Cardiac muscle cell (in vitro differentiated cells and primary cell): ENCODE data around the gene AGR3. TPM values are rescaled to one million over a fixed set of nuclear protein-coding genes. Genes with fewer than 3 reads are reported as not detected.

Source experiments
- DNase-seq, 2 donors: peaks; one replicate each; pipeline versions ENCODE4 v3.0.0 to v3.0.0-alpha.2; 2010 to 2017; ENCODE audit warnings: low read depth in 1 of 2, low spot score in 1 of 2
- H3K27ac ChIP-seq: fragments of 200-600 bp; sonication (generic); 2 replicates; pipeline ENCODE4 v1.5.1; 2016
- H3K27me3 ChIP-seq: fragments of 200-600 bp; sonication (generic); 2 replicates; pipeline ENCODE4 v1.6.0; 2016; ENCODE audit warnings: control low read depth
- H3K36me3 ChIP-seq: fragments of 200-600 bp; sonication (generic); 2 replicates; pipeline ENCODE4 v1.5.1; 2016; ENCODE audit warnings: control low read depth
- H3K4me1 ChIP-seq: fragments of 200-600 bp; sonication (generic); 2 replicates; pipeline ENCODE4 v1.8.1; 2017; ENCODE audit warnings: low read depth, mild to moderate bottlenecking, mixed run types
- H3K4me3 ChIP-seq: fragments of 200-600 bp; sonication (generic); 2 replicates; pipeline ENCODE4 v1.5.1; 2016; ENCODE audit warnings: mild to moderate bottlenecking
- H3K9me3 ChIP-seq: fragments of 200-600 bp; sonication (generic); 2 replicates; pipeline ENCODE4 v1.5.1; 2017; ENCODE audit warnings: low read depth, mild to moderate bottlenecking, control low read depth
- polyA plus RNA-seq: library from polyadenylated mRNA; unstranded; fragments of >200 nt; fragmentation: Nextera tagmentation; extraction: Ambion mirVana; gene quantifications from 2 replicates; pipeline ENCODE4 v1.2.1, GENCODE V29; 2016
- total RNA-seq: library from RNA; depleted of rRNA; stranded (reverse); fragments of >200 nt; gene quantifications from 2 replicates; pipeline ENCODE4 v1.2.3, GENCODE V29; 2016
- TF ChIP-seq, protein P1 (sequence below): IDR thresholded peaks from 2 replicates; pipeline ENCODE4 v1.5.1; 2012; ENCODE audit warnings: low read depth, mild to moderate bottlenecking, low read length

AGR3 gene
- total RNA-seq (not detected in 2 replicates), polyA plus RNA-seq (not detected in 2 replicates)

DNA sequence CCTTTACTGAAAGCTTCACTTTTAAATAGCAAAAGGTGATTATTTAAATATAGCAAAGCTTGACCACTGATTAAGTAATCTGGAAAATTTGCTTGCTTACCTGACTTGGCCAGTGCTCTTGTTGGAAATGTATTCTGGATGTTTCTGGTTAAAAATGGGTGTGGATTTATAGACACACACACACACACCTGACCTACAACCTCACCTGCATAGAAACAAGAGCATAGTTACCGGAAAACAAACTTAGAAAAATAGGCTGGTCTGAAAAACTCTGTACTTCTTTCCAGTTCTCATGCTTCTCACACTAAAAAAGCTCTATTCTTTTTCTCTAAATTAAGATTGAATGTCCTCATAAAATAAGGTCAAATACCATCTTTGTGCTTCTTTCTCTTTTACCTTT, at the start of gene AGR3:
TSS of gene AGR3 (minus strand) at position 140 of the 400 bp plus-strand sequence. CDS start 3,365 bp downstream, outside the sequence.
- no peak within 1 kb of the TSS for H3K4me3 ChIP-seq
- H3K9me3 ChIP-seq, result no peaks in the 10 kb centered on the region
- H3K27ac ChIP-seq, result no peak within 1 kb of the TSS
- TF ChIP-seq, protein P1, sequence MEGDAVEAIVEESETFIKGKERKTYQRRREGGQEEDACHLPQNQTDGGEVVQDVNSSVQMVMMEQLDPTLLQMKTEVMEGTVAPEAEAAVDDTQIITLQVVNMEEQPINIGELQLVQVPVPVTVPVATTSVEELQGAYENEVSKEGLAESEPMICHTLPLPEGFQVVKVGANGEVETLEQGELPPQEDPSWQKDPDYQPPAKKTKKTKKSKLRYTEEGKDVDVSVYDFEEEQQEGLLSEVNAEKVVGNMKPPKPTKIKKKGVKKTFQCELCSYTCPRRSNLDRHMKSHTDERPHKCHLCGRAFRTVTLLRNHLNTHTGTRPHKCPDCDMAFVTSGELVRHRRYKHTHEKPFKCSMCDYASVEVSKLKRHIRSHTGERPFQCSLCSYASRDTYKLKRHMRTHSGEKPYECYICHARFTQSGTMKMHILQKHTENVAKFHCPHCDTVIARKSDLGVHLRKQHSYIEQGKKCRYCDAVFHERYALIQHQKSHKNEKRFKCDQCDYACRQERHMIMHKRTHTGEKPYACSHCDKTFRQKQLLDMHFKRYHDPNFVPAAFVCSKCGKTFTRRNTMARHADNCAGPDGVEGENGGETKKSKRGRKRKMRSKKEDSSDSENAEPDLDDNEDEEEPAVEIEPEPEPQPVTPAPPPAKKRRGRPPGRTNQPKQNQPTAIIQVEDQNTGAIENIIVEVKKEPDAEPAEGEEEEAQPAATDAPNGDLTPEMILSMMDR, result no peak
- H3K27me3 ChIP-seq, result no peaks in the 10 kb centered on the region
- H3K4me1 ChIP-seq, result no peaks in the 10 kb centered on the region
- no peaks in the 10 kb centered on the region for H3K36me3 ChIP-seq
- DNase-seq, result no peak

DNA sequence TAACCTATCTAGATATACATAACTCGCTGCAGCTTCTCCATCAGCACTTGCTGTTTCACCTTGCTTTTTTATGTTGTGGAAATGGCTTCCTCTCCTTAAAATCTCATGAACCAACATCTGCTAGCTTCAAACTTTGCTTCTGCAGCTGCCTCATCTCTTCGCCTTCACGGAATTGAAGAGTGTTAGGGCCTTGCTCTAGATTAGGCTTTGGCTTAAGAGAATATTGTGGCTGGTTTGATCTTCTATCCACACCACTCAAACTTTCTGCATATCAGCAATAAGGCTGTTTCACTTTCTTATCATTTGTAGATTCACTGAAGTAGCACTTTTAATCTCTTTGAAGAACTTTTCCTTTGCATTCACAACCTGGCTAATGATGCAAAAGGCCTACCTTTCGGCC, 49.2 kb upstream of the AGR3 start:
- TF ChIP-seq, protein P1, result no peak
- no peaks in the 10 kb centered on the region for H3K9me3 ChIP-seq
- no peak overlapping the region for H3K27ac ChIP-seq
- H3K27me3 ChIP-seq, result no peaks in the 10 kb centered on the region
- no peaks in the 10 kb centered on the region for H3K4me1 ChIP-seq
- no peaks in the 10 kb centered on the region for H3K36me3 ChIP-seq
- H3K4me3 ChIP-seq, result no peak overlapping the region
- no peak for DNase-seq

DNA sequence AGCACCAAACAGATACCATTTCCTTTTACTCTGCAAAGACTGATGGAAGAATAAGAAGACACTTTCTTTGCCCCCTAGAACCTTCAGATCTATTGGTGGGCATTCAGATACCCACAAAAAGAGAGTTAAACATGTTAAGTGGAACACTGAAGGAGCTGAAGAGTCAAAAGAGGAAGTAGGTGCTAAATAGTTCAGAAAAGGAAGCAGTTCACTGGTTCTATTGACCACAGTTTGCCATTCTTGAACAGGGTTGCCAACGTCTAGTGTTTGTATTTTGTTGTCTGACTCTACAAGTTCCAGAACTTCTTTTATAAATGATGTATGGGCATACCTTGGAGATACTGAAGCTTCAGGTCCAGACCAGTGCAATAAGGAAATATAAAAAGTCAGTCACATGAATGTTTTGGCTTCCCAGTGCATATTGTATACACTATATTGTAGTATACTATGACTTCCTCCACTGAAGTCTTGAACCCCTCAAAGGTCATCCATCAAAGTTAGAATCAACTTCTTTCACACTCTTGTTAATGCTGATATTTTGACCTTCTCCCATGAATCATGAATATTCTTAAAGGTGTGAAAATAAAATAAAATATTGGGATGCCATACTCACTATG, 47.5 kb upstream of the AGR3 start:
- H3K9me3 ChIP-seq, result no peaks in the 10 kb centered on the region
- TF ChIP-seq, protein P1, result no peak
- H3K27ac ChIP-seq, result no peak overlapping the region
- no peaks in the 10 kb centered on the region for H3K36me3 ChIP-seq
- no peak for DNase-seq
- H3K27me3 ChIP-seq, result no peaks in the 10 kb centered on the region
- H3K4me3 ChIP-seq, result no peak overlapping the region
- no peaks in the 10 kb centered on the region for H3K4me1 ChIP-seq

DNA sequence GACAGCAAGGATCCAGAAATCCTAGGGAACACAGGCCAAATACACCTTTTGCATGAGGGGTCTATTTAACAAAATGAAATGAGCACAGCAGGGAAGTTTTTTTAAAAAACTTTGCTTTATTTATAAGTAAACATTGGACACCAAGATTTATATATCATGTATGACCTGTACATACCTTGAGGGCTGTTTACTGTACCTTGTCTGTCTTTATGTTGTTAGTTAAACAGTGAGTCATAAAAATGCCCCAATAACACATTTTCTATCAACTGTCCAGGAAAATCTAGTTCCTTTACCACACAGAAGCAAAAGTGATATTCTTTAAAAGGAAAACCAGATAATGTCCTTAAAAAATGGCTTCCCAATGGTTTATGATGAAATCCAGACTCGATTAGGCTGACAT, 45.1 kb upstream of the AGR3 start:
- DNase-seq, result no peak
- Histone ChIP-seq H3K9me3 (no peaks in the 10 kb centered on the region), H3K27ac (no peak overlapping the region), H3K4me1 (no peaks in the 10 kb centered on the region), H3K36me3 (no peaks in the 10 kb centered on the region), H3K27me3 (no peaks in the 10 kb centered on the region), H3K4me3 (no peak overlapping the region)
- TF ChIP-seq, protein P1, result no peak

DNA sequence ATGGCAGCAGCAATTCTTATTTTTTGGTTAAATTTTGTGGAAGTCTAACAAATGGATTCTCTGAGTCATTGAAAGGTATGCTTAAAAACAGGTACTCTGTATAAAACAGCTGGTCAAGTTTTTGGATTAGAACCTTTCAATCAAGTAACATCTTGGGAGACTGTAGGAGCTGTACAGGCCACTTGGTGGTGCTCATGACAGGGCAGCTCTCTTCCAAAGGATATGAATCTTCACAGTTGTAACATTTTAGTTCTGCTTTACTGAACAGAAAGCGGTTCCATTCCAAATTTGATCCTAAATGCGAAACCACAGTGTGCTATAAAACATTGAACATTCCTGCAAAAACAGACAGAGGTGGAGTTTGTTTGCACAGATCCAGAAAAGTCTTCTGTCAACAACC, 44.5 kb upstream of the AGR3 start:
- peak; percentile 11 to 72 for DNase-seq
- Histone ChIP-seq H3K27me3 (no peaks in the 10 kb centered on the region), H3K36me3 (no peaks in the 10 kb centered on the region), H3K4me3 (no peak overlapping the region), H3K27ac (no peak overlapping the region), H3K9me3 (no peaks in the 10 kb centered on the region), H3K4me1 (no peaks in the 10 kb centered on the region)
- TF ChIP-seq, protein P1, result peak; percentile 83
